Endothelial cell of umbilical vein (primary cell): ENCODE results near the gene SLC30A2. TPM values are rescaled to one million over a fixed set of nuclear protein-coding genes. Genes with fewer than 3 reads are reported as not detected.

Source experiments
- BruUV-seq: library from RNA; stranded (reverse); fragments of 400-500 nt; replicated peaks from 2 replicates; lab custom pipeline; 2021; lab: Mats Ljungman, UMichigan
- CTCF ChIA-PET: fragments of 300-600, 350-600 bp; sonication (Branson Sonifier 250); formaldehyde crosslinking; loops from one replicate; lab custom pipeline; 2021; ENCODE audit warnings: antibody characterized with exemption, inconsistent platforms; lab: Charles Lee
- POLR2A ChIA-PET: fragments of 300-600, 350-600 bp; sonication (Branson Sonifier 250); formaldehyde crosslinking; loops from one replicate; lab custom pipeline; 2021; ENCODE audit warnings: antibody characterized with exemption, inconsistent platforms; lab: Charles Lee
- DNase-seq: peaks from one replicate; pipeline ENCODE4 v3.0.0-alpha.2; 2011; ENCODE audit warnings: low read depth, low spot score
- FAIRE-seq: peaks from 2 replicates; lab custom pipeline; 2011; peaks lifted over from hg19 to GRCh38; lab: Jason Lieb, UNC
- H2AFZ ChIP-seq: 2 replicates; pipeline ENCODE4 v1.6.0; 2012; ENCODE audit warnings: low read depth, low read length, control low read depth, inconsistent platforms
- H3K27ac ChIP-seq: 2 replicates; pipeline ENCODE4 v1.5.1; 2011; ENCODE audit warnings: low read depth, mild to moderate bottlenecking, control low read depth, low read length, moderate library complexity; ENCODE audit not compliant: insufficient read depth
- H3K27me3 ChIP-seq, 2 experiments: 2 replicates each; pipeline versions ENCODE4 v1.6.0 to v1.6.1; 2011; ENCODE audit warnings: low read length in 2 of 2, mixed read lengths in 1 of 2; ENCODE audit not compliant: control insufficient read depth in 2 of 2, insufficient read depth in 2 of 2
- H3K36me3 ChIP-seq, 2 experiments: 2 replicates in 1 of 2; 3 replicates in 1 of 2; pipeline ENCODE4 v1.5.1; 2011; ENCODE audit warnings: low read length in 2 of 2, mild to moderate bottlenecking in 1 of 2, moderate library complexity in 1 of 2; ENCODE audit not compliant: control insufficient read depth in 2 of 2, insufficient read depth in 2 of 2; ENCODE audit errors: extremely low read depth in 1 of 2
- H3K4me1 ChIP-seq: 3 replicates; pipeline ENCODE4 v1.5.1; 2011; ENCODE audit warnings: mild to moderate bottlenecking, low read length; ENCODE audit not compliant: control insufficient read depth, insufficient read depth; ENCODE audit errors: extremely low read depth
- H3K4me2 ChIP-seq: 2 replicates; pipeline ENCODE4 v1.6.1; 2011; ENCODE audit warnings: low read length, control low read depth, mixed read lengths; ENCODE audit not compliant: insufficient read depth
- H3K4me3 ChIP-seq, 3 experiments: fragments of 200-600 bp in 1 of 3; sonication (generic), shearing (Covaris generic) in 1 of 3; replicated peaks in 1 of 3; 2 replicates each; pipeline ENCODE4 v1.5.1; 2011 to 2016; ENCODE audit warnings: control low read depth in 3 of 3, low read length in 3 of 3, mild to moderate bottlenecking in 2 of 3, inconsistent platforms in 1 of 3, low read depth in 1 of 3, moderate library complexity in 1 of 3; ENCODE audit not compliant: insufficient read depth in 1 of 3
- H3K79me2 ChIP-seq: 2 replicates; pipeline ENCODE4 v1.6.0; 2012; ENCODE audit warnings: low read length, inconsistent platforms; ENCODE audit not compliant: control insufficient read depth, insufficient read depth
- H3K9ac ChIP-seq: replicated peaks from 2 replicates; pipeline ENCODE3; 2011; ENCODE audit warnings: low read length, control low read depth; ENCODE audit not compliant: insufficient read depth; ENCODE audit errors: extremely low read depth
- H3K9me1 ChIP-seq: replicated peaks from 3 replicates; pipeline ENCODE4 v1.6.0; 2011; ENCODE audit warnings: mild to moderate bottlenecking, low read length; ENCODE audit not compliant: control insufficient read depth, insufficient read depth; ENCODE audit errors: extremely low read depth
- H3K9me3 ChIP-seq: replicated peaks from 2 replicates; pipeline ENCODE4 v1.5.1; 2012; ENCODE audit warnings: low read length, inconsistent platforms; ENCODE audit not compliant: control insufficient read depth, insufficient read depth
- H4K20me1 ChIP-seq: replicated peaks from 2 replicates; pipeline ENCODE3; 2011; ENCODE audit warnings: mild to moderate bottlenecking, low read length; ENCODE audit not compliant: control insufficient read depth, insufficient read depth; ENCODE audit errors: extremely low read depth
- JUN ChIP-seq: IDR thresholded peaks from 2 replicates; pipeline ENCODE4 v1.6.1; 2011; ENCODE audit warnings: borderline replicate concordance, low read depth; ENCODE audit not compliant: insufficient read length, insufficient read depth
- POLR2AphosphoS5 ChIP-seq: IDR thresholded peaks from 2 replicates; pipeline ENCODE4 v1.6.1; 2012; ENCODE audit warnings: low read depth, mild to moderate bottlenecking, control low read depth, low read length, moderate library complexity; ENCODE audit not compliant: insufficient read depth
- dilution Hi-C: fragments of 300-500 bp; cut with MboI; formaldehyde crosslinking; loops from one replicate; pipeline ENCODE4 v1.15.0; 2019; ENCODE audit warnings: low sequenced_read_pairs; ENCODE audit not compliant: extremely low pct_ligation_motif_present
- intact Hi-C: fragments of 100-400 bp; cut with micrococcal nuclease; formaldehyde crosslinking; loops from one replicate; pipeline ENCODE4 v1.10.0; 2022
- polyA plus RNA-seq, 4 experiments: library from polyadenylated mRNA; depleted of rRNA in 3 of 4; stranded (reverse) in 3 of 4; unstranded in 1 of 4; fragments of >200 nt; gene quantifications; 2 replicates each; pipeline versions ENCODE4 v1.2.1 to v1.2.3, GENCODE V29; 2011 to 2012; ENCODE audit warnings: missing spikeins in 1 of 4
- small RNA-seq: library from RNA; depleted of rRNA; stranded (forward); fragments of <200 nt; gene quantifications from one replicate; pipeline ENCODE3, GENCODE V24; 2012; ENCODE audit warnings: low replicate concordance, low read depth; ENCODE audit not compliant: insufficient read depth, insufficient read length
- total RNA-seq: library from RNA; stranded (reverse); gene quantifications from 2 replicates; pipeline ENCODE4 v1.2.3, GENCODE V29; 2021

SLC30A2 gene
- total and polyA plus RNA-seq, 2 donors (not counting 3 experiments of a cell fraction or from before 2014, with no cell fraction given) = not detected

DNA sequence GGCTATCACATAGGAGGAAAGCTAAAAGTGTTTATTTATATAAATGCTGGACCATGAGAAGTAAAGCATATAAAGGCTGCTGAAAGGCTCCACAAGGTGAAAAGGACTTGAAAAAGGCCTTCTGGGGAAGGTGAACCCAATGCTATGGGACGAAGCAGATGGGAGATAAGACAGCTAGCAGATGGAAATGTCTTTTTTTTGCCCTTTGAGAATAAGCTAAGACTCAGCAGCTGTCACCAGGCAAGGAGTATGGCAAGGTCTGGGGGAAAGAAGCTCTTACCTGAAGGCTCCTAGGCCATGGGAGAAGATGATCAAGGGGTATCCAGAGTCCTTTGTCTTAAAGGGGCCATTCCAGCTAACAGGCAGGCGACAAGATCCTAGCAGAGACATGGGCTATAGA is 58.0 kb downstream of the SLC30A2 start:
- Histone ChIP-seq H3K9me1 (no peaks in the 10 kb centered on the region), H3K27me3 (no peaks in the 10 kb centered on the region), H3K4me3 (no peak overlapping the region), H3K36me3 (peaks cover 0 to 2% of the 10 kb centered on the region in 2 experiments), H3K9me3 (no peaks in the 10 kb centered on the region), H3K4me2 (no peak overlapping the region), H3K9ac (no peak overlapping the region), H3K79me2 (no peaks in the 10 kb centered on the region), H3K27ac (no peak overlapping the region), H4K20me1 (no peaks in the 10 kb centered on the region), H3K4me1 (no peaks in the 10 kb centered on the region), H2AFZ (no peak overlapping the region)
- POLR2A ChIA-PET = no interaction called here
- no peak for TF ChIP-seq JUN
- TF ChIP-seq POLR2AphosphoS5 = no peak
- intact Hi-C loops (no loop called here), dilution Hi-C loops (loop anchor here (25.0 kb wide), 1 partner anchor 101 kb away; the partner anchor contains the start of gene PAQR7)
- DNase-seq = no peak
- CTCF ChIA-PET = interaction anchor here (0.9 to 5.2 kb wide), 4 partner anchors 10 to 95 kb away, joined by 3 to 26 read pairs (median 9); partner anchors contain the start of gene PAFAH2
- FAIRE-seq = no peak
- BruUV-seq = no TSS peak

Small RNA genes within 50 kb of the gene (small RNA-seq; reads per million reads assigned to genes)
- gene RF00283 (not detected), gene RF00492 (not detected)

Other genes starting within 250 kb of the SLC30A2 start
- gene SELENON, start 245.9 kb downstream of the SLC30A2 start, total RNA-seq = 166 and 182 TPM in 2 replicates
- 112 and 117 TPM in 2 replicates for gene SELENON, start 245.9 kb downstream of the SLC30A2 start, polyA plus RNA-seq
- 33.8 and 34.8 TPM in 2 replicates for gene MTFR1L, start 226.2 kb downstream of the SLC30A2 start, total RNA-seq
- gene MTFR1L, start 226.2 kb downstream of the SLC30A2 start, polyA plus RNA-seq = 39.1 and 45.5 TPM in 2 replicates
- gene AUNIP, start 186.7 kb downstream of the SLC30A2 start, total RNA-seq = 4.5 and 4.8 TPM in 2 replicates
- 1.6 and 1.8 TPM in 2 replicates for gene AUNIP, start 186.7 kb downstream of the SLC30A2 start, polyA plus RNA-seq
- 8.4 and 9.1 TPM in 2 replicates for gene PAQR7, start 170.4 kb downstream of the SLC30A2 start, total RNA-seq
- gene PAQR7, start 170.4 kb downstream of the SLC30A2 start, polyA plus RNA-seq = 10.8 and 12.1 TPM in 2 replicates
- 491 and 503 TPM in 2 replicates for gene STMN1, start 139.7 kb downstream of the SLC30A2 start, total RNA-seq
- 63.6 and 102 TPM in 2 replicates for gene STMN1, start 139.7 kb downstream of the SLC30A2 start, polyA plus RNA-seq
- 5.0 and 6.9 TPM in 2 replicates for gene PAFAH2, start 48.1 kb downstream of the SLC30A2 start, total RNA-seq
- gene PAFAH2, start 48.1 kb downstream of the SLC30A2 start, polyA plus RNA-seq = 5.0 and 6.0 TPM in 2 replicates
- not detected in 2 replicates for gene EXTL1, start 24.3 kb downstream of the SLC30A2 start, total RNA-seq
- not detected in 2 replicates for gene EXTL1, start 24.3 kb downstream of the SLC30A2 start, polyA plus RNA-seq
- not detected in 2 replicates for gene TRIM63, start 21.5 kb upstream of the SLC30A2 start, total RNA-seq
- not detected in 2 replicates for gene TRIM63, start 21.5 kb upstream of the SLC30A2 start, polyA plus RNA-seq
- 5.6 and 8.0 TPM in 2 replicates for gene PDIK1L, start 65.7 kb upstream of the SLC30A2 start, total RNA-seq
- 1.2 and 1.6 TPM in 2 replicates for gene PDIK1L, start 65.7 kb upstream of the SLC30A2 start, polyA plus RNA-seq
- 4.4 and 5.1 TPM in 2 replicates for gene FAM110D, start 113.0 kb upstream of the SLC30A2 start, total RNA-seq
- 2.6 and 3.8 TPM in 2 replicates for gene FAM110D, start 113.0 kb upstream of the SLC30A2 start, polyA plus RNA-seq
- not detected in 2 replicates for gene C1orf232, start 122.8 kb upstream of the SLC30A2 start, total RNA-seq
- not detected in 2 replicates for gene C1orf232, start 122.8 kb upstream of the SLC30A2 start, polyA plus RNA-seq
- gene ZNF593, start 123.8 kb upstream of the SLC30A2 start, total RNA-seq = 30.5 and 41.0 TPM in 2 replicates
- 71.0 and 108 TPM in 2 replicates for gene ZNF593, start 123.8 kb upstream of the SLC30A2 start, polyA plus RNA-seq
- not detected in 2 replicates for gene ZNF593OS, start 125.7 kb upstream of the SLC30A2 start, total RNA-seq
- gene ZNF593OS, start 125.7 kb upstream of the SLC30A2 start, polyA plus RNA-seq = not detected in 2 replicates
- not detected in 2 replicates for gene CNKSR1, start 131.4 kb upstream of the SLC30A2 start, total RNA-seq
- gene CNKSR1, start 131.4 kb upstream of the SLC30A2 start, polyA plus RNA-seq = 0.19 and 0.22 TPM in 2 replicates
- not detected in 2 replicates for gene CATSPER4, start 144.5 kb upstream of the SLC30A2 start, total RNA-seq
- not detected in 2 replicates for gene CATSPER4, start 144.5 kb upstream of the SLC30A2 start, polyA plus RNA-seq
- gene CEP85, start 188.1 kb upstream of the SLC30A2 start, total RNA-seq = 16.2 and 17.8 TPM in 2 replicates
- gene CEP85, start 188.1 kb upstream of the SLC30A2 start, polyA plus RNA-seq = 15.2 and 16.1 TPM in 2 replicates
- gene SH3BGRL3, start 234.0 kb upstream of the SLC30A2 start, total RNA-seq = 337 and 344 TPM in 2 replicates
- 233 and 305 TPM in 2 replicates for gene SH3BGRL3, start 234.0 kb upstream of the SLC30A2 start, polyA plus RNA-seq